CD4-positive, alpha-beta T cell treated with Interleukin-4 for 4 hours (primary cell): ENCODE measurements around the gene GPR68.
A peak's percentile ranks its signal among the peaks of the same experiment; 100 is the strongest.
"Not testable (repeated sequence)": the region's sequence is repeated elsewhere in the genome, so short reads cannot be mapped to it uniquely, and the experiment has no call there.

Experiments
- DNase-seq: peaks from one replicate; pipeline ENCODE4 v3.0.0-alpha.2; 2020

GPR68 gene

DNA sequence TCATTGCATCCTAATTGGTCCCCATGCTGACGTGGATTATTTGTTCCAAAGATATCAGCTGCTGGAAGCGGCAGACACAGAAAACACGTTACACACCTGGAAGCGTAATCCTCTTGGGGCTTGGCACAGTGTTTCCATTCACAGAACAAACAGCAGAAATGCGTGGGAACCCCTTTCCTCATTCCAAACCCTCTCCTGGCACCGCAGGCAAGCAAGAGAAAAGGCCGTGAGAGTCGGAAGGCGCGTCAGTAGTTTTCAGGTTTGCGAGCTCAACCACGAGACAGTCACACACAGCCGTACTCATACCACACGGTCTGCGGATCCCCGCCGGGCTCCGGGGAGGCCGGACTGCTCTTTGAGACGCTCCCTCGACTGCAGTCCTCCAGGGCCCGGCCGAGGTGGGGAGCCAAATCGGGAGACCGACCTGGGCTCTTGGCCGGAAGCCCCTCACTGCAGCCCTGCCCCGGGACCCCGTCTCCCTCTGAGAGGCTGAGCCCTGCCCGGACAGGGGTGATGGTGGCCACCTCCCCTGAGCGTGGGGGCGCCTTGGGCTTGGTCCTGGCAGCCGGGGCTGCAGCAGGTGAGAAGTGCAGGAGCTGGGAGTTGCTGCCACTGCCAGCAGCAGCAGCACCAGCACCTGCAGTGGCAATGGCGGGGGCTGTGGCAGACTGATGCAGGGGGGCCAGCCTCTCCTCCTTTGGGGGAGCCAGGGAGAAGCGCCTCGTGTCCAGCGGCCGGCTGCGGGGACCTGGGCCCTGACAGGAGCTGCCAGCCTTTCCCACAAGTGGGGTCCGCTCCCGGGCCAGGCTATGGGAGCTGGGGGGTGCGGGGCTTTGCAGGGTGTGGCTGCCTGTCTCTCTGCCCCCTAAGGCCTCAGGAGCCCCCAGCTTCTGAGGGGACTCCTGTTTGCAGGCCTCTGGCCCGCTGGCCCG lies 28.1 kb upstream of the GPR68 start:
- no peak for DNase-seq

DNA sequence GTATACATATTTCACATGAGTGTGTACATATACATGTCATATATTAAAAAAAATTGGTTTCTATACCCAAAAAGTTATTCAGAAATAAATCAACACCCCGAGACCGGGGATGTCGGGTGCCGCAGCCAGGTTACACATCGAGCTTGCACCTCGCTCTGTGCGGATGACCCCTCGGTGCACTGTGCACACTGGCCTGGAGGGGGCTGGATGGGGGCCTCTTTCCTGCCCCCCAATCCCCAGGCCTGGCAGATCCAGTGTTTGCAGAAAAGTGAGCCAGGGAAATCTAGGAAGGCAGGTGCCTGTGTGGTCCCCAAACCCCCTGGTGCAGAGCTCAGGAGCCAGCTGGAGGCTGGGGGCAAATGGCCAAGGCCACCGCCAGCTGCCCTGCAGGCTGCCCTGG lies 27.1 kb upstream of the GPR68 start:
- DNase-seq, result no peak

DNA sequence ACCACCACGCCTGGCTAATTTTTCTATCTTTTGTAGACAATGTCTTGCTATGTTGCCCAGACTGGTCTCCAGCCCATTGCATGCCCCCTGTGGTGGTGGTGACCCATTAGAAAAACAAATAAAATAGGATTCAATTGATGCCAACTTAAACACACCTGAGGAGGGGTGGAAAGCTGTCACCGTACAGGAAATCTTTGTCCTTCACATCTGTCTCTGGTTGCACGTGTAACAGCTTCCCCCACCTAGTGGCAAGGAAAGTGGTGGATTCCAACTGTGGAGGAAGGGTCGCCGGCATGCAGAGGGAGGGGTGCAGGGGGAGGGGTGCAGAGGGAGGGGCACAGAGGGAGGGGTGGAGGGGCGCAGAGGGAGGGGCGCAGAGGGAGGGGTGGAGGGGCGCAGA lies 26.1 kb upstream of the GPR68 start:
- no peak for DNase-seq

DNA sequence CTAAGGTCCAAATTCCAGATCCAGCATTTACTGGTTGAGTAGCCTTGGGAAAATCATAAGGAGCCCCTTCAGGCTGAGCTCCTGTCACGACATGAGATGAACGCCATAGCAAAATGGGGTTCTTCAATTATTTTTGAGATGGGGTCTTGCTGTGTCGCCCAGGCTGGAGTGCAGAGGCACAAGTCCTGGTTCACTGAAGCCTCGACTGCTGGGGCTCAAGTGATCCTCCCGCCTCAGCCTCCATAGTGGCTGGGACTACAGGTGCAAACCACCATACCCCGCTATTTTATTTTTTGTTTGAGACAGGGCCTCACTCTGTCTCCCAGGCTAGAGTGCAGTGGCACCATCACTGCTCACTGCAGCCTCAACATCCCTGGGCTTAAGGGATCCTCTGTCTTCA lies 25.7 kb upstream of the GPR68 start:
- DNase-seq, result no peak

- DNase-seq, result no peak
Measured at GRCh38 chr14:91269076-91269991, 24.8 kb upstream of the GPR68 start.

DNA sequence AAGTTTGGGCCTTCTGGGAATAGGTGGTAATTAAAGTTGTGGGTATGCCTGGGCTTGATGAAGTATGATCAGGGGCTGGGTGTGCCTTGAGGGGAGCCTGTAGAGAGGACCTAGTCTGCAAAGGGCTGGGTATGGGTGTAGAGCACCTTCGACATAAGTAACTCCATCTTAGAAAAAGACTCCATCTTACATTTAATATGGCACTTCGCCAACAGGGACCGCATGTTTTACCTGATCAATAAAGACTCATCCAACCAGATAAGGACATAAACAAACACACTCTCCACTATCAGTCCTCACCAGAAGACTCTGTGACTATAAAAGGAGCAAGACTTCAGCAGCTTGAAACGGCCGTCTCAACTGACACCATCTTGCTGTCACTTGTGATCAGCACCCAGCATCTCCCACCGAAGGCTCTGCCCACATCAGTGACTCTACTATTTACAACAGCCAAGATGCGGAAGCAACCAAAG lies 23.5 kb upstream of the GPR68 start:
- no peak for DNase-seq

GRCh38 chr14:91266276-91266675 lies 21.8 kb upstream of the GPR68 start:
- not testable (repeated sequence) for DNase-seq

DNA sequence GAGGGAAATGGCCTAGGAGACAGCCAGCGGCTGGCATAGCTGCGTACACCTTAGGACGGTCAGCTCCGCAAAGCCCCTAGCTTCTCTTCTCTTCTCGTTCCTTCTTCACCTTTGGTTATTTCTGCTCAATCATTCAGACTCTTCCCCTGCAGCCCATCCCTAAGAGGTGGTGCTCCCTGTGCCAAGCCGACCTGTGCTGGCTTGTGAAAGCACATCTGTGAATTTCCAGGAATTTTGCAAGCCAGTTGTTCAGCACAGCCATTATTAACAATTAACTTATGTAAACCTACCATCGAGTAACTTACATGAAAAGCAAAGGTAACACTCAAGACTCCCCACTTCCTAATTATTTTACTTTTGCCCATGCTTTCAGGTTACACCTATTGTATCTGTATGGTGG lies 20.9 kb upstream of the GPR68 start:
- no peak for DNase-seq

GRCh38 chr14:91264151-91265150 lies 19.9 kb upstream of the GPR68 start:
- DNase-seq, result no peak

DNA sequence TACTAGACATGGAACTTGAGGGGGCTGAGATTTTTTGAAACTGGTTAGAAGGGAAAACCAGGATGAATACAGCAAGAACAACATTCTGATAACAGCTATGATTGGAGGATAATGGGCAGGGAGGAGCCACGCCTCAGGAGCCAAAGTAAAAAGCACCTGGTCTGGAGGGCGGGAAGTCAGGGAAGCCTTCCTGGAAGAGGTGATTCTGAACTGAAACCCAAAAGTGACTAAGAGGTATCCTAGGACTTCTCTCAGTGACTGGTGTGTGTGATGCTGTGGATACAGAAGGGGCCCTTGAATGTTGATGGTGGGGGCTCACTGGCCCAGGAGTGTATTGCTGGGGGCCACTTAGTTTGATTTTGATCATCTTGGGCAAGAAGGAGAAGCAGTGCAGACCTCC lies 18.8 kb upstream of the GPR68 start:
- no peak for DNase-seq

DNA sequence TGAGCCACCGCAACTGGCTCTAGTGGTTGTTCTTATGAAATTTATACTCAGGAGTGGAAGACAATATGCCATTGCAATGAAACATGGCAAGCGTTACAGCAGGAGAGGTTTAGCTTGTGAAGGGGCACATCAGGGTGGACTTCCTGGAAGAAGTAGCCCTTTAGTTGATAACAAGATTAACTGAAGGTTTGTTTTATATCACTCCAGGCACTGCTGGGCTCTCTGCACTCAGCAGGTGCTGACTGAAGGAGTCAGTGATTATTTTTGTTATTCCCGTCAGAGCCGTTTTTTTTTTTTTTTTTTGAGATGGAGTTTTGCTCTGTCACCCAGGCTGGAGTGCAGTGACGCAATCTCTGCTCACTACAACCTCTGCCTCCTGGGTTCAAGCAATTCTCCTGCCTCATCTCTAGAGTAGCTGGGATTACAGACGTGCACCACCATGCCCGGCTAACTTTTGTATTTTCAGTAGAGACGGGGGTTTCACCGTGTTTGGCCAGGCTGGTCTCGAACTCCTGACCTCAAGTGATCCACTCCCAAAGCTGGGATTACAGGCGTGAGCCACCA lies 17.6 kb upstream of the GPR68 start:
- DNase-seq, result no peak

- peak; percentile 65 for DNase-seq
Measured at GRCh38 chr14:91261115-91261514, 16.6 kb upstream of the GPR68 start.

DNA sequence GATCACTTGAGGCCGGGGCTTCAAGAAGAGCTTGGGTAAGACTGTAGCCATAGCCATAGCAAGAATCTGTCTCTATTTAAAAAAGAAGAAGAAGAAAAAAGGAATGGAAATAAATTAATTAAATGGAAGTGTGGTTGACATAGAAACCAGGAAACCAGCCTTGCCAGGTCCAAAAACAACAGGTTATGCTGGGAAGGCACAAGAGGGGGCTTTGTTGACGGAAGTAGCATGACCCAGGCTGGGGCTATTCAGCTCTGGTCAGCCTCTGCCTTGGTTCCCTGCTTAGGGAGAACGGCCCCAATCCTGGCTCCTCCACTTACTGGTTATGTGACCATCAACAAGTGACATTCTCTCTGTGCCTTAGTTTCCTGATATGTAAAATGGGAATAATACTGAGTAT lies 14.4 kb upstream of the GPR68 start:
- no peak for DNase-seq

DNA sequence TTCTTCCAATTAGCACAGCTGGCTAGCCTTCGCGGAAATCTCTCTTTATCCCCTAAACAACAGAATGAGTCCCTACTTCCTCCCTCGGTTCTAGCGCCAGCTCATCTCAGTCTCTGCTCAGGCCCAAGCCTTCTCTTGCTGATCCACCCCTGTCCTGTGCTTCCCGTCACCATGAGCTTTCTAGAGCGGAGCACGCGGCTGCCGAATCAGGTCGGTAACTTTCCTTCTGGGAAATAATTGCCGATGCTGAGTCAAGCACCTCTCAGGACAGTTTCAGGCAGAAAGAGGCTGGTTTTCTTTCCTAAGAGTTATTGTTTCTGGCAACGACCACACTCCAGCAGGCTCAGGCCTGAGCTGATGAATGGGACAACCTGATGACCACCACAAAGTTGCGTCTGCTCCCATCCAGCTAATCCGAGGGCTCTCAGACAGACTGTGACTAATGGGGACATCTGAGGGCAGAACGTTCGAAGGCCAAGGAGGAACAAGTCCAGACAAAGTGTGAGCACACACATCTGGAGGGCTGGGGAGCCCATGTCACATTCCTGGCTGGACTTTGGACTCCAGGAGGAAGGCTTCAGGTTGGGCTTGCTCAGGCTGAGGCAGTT lies 13.6 kb upstream of the GPR68 start:
- no peak for DNase-seq

GRCh38 chr14:91257328-91258010 lies 13.0 kb upstream of the GPR68 start:
- DNase-seq, result no peak

DNA sequence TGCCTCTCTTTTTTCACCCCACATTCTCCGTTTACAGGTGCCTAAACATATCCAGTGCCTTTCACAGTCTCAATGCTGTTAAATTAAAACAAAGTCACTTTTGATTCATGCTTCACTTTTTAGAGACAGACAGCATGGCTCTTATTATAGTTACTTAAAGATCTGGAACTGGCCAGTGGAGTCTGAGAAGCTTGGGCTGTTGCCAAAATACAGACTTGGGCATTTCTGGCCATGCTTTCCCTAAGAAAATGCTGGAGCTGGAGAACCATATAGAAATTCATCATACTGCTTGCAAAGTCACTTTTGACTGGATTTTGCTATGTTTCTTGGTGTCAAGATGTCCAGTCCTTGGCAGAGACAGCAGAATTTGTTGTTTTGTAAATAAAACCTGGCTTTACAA lies 12.2 kb upstream of the GPR68 start:
- DNase-seq, result no peak

GRCh38 chr14:91255026-91255695 lies 10.7 kb upstream of the GPR68 start:
- no peak for DNase-seq

DNA sequence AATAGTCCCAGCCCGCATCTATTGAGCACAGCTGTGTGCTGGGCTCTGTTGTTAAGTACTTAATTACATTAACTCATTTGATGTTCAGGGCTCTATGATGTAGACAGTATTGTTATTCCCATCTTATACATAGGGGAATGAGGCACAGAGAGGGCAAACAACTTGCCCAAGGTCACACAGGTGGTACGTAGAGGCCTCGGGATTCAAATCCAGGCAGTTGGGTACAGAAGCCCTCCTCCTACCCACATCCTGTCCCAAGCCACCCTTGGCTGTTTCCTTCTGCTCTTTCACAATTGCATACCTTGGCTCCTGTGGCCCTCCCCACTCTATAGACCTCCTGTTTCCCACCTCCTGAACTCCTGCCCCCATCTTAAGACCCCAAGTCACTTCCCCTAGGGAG lies 10.0 kb upstream of the GPR68 start:
- DNase-seq, result no peak

DNA sequence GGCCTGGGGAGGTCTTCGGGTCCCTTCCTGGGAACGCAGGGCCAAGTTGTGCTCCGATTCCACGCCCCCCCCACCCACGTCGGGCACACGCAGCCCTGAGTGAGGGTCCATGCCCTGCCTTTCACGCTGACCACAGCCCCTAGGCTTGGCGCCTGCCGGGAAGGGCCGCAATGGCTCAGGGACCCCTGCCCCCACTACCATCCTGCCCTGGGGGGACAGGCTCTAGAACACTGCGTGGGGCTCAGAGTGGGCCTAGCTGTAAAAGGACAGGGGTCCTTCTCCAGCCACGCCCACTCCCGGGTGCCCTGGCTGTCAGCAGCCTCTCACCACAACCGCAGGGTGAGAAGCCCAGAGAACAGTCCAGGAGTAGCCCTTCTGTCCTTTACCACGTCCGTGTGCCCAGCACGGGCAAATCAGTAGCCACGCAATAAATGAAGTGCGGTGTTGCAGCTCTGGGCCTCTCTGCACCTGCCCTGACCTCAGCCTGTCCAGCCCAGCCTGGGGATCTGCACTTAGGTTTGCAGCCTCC lies 9.4 kb upstream of the GPR68 start:
- DNase-seq, result no peak
